Omental fat pad (tissue), 4 donors: Measurements from ENCODE around the gene PLG. TPM values are rescaled to one million over a fixed set of nuclear protein-coding genes. Genes with fewer than 3 reads are reported as not detected.
"Not testable (repeated sequence)": the region's sequence is repeated elsewhere in the genome, so short reads cannot be mapped to it uniquely, and the experiment has no call there.

Experiments used
- ATAC-seq: fragments of 150-250 bp; one replicate; pipeline ENCODE4 v1.9.1; 2016; ENCODE audit warnings: mild to moderate bottlenecking, moderate library complexity; ENCODE audit not compliant: low FRiP score
- DNase-seq: peaks from one replicate; pipeline ENCODE4 v3.0.0-alpha.2; 2019; ENCODE audit warnings: low spot score
- total RNA-seq, 4 donors: library from RNA; depleted of rRNA; stranded (reverse); fragments of >200 nt; gene quantifications; one replicate each; pipeline ENCODE4 v1.1.0, GENCODE V29; 2016
- TF ChIP-seq, protein P1 (sequence below), 3 donors: fragments of 450-650 bp; IDR thresholded peaks; one replicate each; pipeline ENCODE4 v1.5.1; 2016 to 2017; ENCODE audit warnings: antibody characterized with exemption in 3 of 3, mild to moderate bottlenecking in 3 of 3, moderate library complexity in 2 of 3

The PLG gene
- total RNA-seq = not detected

- not testable (repeated sequence) for DNase-seq, ATAC-seq
Observed at GRCh38 chr6:160701918-160702680, at the start of gene PLG. Gene PLG, plus strand, starts transcription at chr6:160702244. Its CDS starts 61 bp downstream, at chr6:160702305.

DNA sequence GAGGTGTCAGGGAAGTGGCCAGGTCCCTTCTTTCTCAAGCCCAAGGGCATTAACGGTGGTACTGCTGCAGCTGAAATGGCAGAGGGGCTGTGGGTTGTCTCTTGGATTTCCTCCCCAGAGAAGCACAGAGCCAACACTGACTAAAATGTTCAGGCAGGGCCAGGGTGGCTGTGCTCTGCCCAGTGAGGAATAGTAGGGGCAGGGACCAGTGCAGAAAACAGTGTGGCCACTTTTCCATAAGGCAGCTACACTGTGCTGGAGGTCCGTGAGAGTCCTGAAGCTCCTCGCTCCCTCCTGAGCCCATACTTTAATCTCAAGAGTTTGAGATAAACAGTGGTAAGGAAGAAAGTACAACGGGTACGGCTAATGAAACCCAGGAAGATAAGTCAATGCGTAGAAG lies 42.5 kb upstream of the PLG start:
- ATAC-seq (no peak), DNase-seq (no peak)
- TF ChIP-seq, protein P1, sequence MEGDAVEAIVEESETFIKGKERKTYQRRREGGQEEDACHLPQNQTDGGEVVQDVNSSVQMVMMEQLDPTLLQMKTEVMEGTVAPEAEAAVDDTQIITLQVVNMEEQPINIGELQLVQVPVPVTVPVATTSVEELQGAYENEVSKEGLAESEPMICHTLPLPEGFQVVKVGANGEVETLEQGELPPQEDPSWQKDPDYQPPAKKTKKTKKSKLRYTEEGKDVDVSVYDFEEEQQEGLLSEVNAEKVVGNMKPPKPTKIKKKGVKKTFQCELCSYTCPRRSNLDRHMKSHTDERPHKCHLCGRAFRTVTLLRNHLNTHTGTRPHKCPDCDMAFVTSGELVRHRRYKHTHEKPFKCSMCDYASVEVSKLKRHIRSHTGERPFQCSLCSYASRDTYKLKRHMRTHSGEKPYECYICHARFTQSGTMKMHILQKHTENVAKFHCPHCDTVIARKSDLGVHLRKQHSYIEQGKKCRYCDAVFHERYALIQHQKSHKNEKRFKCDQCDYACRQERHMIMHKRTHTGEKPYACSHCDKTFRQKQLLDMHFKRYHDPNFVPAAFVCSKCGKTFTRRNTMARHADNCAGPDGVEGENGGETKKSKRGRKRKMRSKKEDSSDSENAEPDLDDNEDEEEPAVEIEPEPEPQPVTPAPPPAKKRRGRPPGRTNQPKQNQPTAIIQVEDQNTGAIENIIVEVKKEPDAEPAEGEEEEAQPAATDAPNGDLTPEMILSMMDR (IDR thresholded peaks at IDR 0.05) = no peak

- no peak for DNase-seq
- TF ChIP-seq, protein P1 (IDR thresholded peaks at IDR 0.05) = no peak
- no peak for ATAC-seq
Observed at GRCh38 chr6:160661216-160661615, 40.8 kb upstream of the PLG start.

- ATAC-seq = no peak
- TF ChIP-seq, protein P1 (IDR thresholded peaks at IDR 0.05) = no peak
- no peak for DNase-seq
Observed at GRCh38 chr6:160662429-160662828, 39.6 kb upstream of the PLG start.

- DNase-seq (no peak), ATAC-seq (no peak)
- TF ChIP-seq, protein P1 (IDR thresholded peaks at IDR 0.05) = no peak
Observed at GRCh38 chr6:160662842-160663241, 39.2 kb upstream of the PLG start.

- DNase-seq, ATAC-seq: not testable (repeated sequence)
Observed at GRCh38 chr6:160664198-160664597, 37.8 kb upstream of the PLG start, which contains the start of gene LPA. Gene LPA, minus strand, starts transcription at chr6:160664275. Its CDS starts 61 bp downstream, at chr6:160664214.

DNA sequence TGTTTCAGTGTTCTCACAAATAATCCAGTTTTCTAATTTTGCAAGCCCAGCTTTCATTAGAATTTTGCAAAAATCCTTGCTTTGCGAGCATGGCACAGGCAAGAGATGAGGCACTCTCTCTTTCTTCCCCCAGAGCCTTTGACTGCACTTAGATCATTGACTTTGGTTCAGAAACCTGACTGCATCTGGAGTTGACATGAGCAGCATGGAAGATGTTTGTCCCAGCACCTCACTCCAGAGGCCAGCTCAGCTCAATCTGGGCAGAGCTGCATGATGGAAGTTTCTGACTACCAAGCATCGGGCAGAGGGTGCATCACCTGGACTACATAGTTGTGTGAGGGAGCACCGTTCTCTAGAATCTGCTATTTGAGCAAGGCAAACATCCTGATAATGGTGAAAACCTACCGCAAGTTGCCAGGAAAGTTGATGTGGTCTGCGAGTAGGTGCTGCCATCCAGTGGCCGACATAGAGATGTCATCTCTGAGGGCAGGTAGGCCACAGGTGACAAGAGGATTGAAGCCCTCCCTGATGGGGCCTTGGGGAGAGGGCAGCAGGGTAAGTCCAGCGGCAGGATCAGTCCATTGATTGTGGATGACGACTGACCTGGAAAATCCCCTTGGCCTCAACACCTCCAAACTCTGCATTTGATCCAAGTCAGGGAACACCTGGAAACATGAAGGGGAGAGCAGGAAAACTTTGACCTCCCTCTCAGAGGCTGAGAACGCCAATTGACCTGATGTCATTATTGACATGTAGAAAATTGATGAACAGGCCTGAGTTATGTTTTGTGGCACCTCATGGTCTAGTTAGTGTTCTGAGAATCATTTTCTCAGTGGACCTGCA lies 34.2 kb upstream of the PLG start:
- TF ChIP-seq, protein P1 (IDR thresholded peaks at IDR 0.05) = no peak
- no peak for DNase-seq
- ATAC-seq = no peak

GRCh38 chr6:160668589-160668988 lies 33.5 kb upstream of the PLG start:
- TF ChIP-seq, protein P1 (IDR thresholded peaks at IDR 0.05) = no peak
- DNase-seq (no peak), ATAC-seq (no peak)

DNA sequence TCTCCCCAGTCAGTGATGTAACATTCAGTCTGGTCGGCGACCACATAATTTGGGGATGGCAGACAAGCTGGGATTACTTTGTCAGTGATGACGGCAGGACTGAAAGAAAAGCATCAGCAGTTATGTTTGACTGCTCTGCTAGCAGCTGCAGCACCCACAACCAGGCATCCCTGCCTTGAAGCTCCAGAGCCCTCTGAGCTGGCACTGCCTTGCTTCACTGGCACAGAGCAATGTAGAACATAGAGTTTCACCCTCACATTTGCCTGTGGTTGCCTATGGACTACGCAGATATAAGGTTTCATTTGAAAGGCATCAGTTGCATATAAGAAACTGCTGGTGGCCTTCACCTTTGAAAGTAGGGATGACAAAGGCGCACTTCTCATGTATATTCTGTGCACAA lies 25.6 kb upstream of the PLG start:
- ATAC-seq, DNase-seq: not testable (repeated sequence)
